AG09319 (cell line): ENCODE results near the gene TBK1.

ENCODE experiments used
- DNase-seq: peaks from one replicate; pipeline ENCODE4 v3.0.0-alpha.2; 2010; ENCODE audit warnings: low read depth; ENCODE audit errors: extremely low read depth
- TF ChIP-seq, protein P1 (sequence below): IDR thresholded peaks from 2 replicates; pipeline ENCODE4 v1.5.1; 2011; ENCODE audit warnings: low read depth, mild to moderate bottlenecking, inconsistent platforms, low read length, moderate library complexity

The TBK1 gene

GRCh38 chr12:64496839-64497400, 45.0 kb downstream of the TBK1 start:
- TF ChIP-seq, protein P1, sequence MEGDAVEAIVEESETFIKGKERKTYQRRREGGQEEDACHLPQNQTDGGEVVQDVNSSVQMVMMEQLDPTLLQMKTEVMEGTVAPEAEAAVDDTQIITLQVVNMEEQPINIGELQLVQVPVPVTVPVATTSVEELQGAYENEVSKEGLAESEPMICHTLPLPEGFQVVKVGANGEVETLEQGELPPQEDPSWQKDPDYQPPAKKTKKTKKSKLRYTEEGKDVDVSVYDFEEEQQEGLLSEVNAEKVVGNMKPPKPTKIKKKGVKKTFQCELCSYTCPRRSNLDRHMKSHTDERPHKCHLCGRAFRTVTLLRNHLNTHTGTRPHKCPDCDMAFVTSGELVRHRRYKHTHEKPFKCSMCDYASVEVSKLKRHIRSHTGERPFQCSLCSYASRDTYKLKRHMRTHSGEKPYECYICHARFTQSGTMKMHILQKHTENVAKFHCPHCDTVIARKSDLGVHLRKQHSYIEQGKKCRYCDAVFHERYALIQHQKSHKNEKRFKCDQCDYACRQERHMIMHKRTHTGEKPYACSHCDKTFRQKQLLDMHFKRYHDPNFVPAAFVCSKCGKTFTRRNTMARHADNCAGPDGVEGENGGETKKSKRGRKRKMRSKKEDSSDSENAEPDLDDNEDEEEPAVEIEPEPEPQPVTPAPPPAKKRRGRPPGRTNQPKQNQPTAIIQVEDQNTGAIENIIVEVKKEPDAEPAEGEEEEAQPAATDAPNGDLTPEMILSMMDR: no peak
- no peak for DNase-seq

DNA sequence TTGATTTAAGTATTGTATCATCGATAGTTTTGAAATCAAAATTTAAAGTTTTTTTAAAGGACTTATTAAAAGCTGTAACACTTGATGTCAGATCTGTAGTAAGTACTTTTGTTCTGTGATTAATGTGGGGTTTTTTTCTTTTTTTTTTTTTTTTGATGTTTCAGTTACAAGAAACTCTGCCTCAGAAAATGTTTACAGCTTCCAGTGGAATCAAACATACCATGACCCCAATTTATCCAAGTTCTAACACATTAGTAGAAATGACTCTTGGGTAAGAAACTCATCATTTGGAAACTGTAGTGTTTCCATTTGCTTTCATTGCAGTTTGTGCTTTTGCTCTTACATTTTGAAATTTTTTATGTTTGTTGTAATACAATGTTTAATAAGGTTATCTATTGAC, 45.6 kb downstream of the TBK1 start:
- TF ChIP-seq, protein P1: no peak
- DNase-seq: no peak

- TF ChIP-seq, protein P1: no peak
- DNase-seq: no peak
These were observed 46.0 kb downstream of the TBK1 start for GRCh38 chr12:64497903-64498302.

DNA sequence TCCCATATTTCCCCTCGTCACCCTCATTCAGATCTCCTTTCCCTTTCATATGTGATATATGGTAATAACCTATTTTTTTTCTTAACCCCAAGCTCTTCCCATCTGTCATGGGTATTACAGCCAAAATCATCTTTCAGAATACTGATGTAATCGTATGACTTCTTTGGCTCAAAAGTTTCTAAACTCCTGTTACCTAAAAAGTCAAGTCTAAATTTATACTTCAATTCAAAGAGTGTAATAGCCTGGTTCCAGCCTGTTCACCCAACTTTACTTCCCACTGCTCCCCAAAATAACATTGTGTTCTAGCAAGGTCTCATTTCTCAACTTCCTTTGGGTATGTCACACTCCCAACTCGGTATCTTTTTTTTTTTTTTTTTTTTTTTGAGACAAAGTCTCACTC, 48.5 kb downstream of the TBK1 start:
- no peak for DNase-seq
- TF ChIP-seq, protein P1: no peak

DNA sequence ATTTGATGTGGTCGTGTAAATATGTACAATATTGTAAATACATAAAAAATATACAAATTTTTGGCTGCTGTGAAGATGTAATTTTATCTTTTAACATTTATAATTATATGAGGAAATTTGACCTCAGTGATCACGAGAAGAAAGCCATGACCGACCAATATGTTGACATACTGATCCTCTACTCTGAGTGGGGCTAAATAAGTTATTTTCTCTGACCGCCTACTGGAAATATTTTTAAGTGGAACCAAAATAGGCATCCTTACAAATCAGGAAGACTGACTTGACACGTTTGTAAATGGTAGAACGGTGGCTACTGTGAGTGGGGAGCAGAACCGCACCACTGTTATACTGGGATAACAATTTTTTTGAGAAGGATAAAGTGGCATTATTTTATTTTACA, 49.6 kb downstream of the TBK1 start:
- DNase-seq: no peak
- TF ChIP-seq, protein P1: no peak

DNA sequence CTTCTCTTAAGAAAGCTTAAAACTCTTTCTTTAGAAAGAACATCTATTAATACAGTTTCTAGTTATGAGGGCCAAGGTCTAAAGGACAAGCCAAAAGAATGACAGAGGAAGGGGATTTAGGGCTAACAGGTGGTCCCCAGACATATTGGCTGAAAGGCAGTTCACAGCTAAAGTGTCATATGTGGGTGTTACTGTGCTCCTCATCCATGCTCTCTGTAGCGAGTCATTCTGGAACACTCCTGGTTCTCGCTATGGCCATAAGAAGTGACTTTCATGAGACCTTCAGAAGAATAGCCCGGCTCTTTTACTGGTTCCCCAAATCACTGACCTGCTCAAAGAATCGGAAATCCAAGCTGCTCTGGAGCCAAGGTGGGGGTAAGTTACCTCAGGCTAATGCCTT, 55.0 kb downstream of the TBK1 start:
- no peak for DNase-seq
- TF ChIP-seq, protein P1: no peak

- TF ChIP-seq, protein P1: no peak
- no peak for DNase-seq
These were observed 58.7 kb downstream of the TBK1 start for GRCh38 chr12:64510667-64511066.
